HG03575 (cell line): ENCODE results near the gene TAGLN2.

Source experiments
- ATAC-seq: cut with Tn5 transposase; IDR thresholded peaks from one replicate; pipeline ENCODE4 v1.9.1; 2021; ENCODE audit not compliant: unreplicated experiment, insufficient number of reproducible peaks, low FRiP score; ENCODE audit errors: extremely low read depth

TAGLN2 gene

GRCh38 chr1:159951551-159951950 lies 26.2 kb upstream of the TAGLN2 start:
- ATAC-seq = no peak

GRCh38 chr1:159951016-159951415 lies 25.7 kb upstream of the TAGLN2 start:
- no peak for ATAC-seq

- ATAC-seq = no peak
Observed at GRCh38 chr1:159949981-159950381, 24.7 kb upstream of the TAGLN2 start.

GRCh38 chr1:159949123-159949522 lies 23.8 kb upstream of the TAGLN2 start:
- ATAC-seq = no peak

- no peak for ATAC-seq
Observed at GRCh38 chr1:159947942-159948341, 22.6 kb upstream of the TAGLN2 start.

- ATAC-seq = no peak
Observed at GRCh38 chr1:159946242-159947187, 21.2 kb upstream of the TAGLN2 start.

GRCh38 chr1:159945483-159946241 lies 20.4 kb upstream of the TAGLN2 start, which contains the start of gene IGSF9:
IGSF9 (minus strand) TSS chr1:159945613; CDS start chr1:159943454, 2,159 bp downstream.
- no peak for ATAC-seq

- ATAC-seq = no peak
Observed at GRCh38 chr1:159944623-159945455, 19.5 kb upstream of the TAGLN2 start.

- ATAC-seq = no peak
Observed at GRCh38 chr1:159943908-159944622, 18.8 kb upstream of the TAGLN2 start.

GRCh38 chr1:159943278-159943640 lies 18.0 kb upstream of the TAGLN2 start:
- no peak for ATAC-seq

GRCh38 chr1:159942632-159943277 lies 17.4 kb upstream of the TAGLN2 start:
- ATAC-seq = no peak

GRCh38 chr1:159941591-159942560 lies 16.6 kb upstream of the TAGLN2 start:
- no peak for ATAC-seq

- ATAC-seq = no peak
Observed at GRCh38 chr1:159941141-159941540, 15.8 kb upstream of the TAGLN2 start.

GRCh38 chr1:159940006-159940620 lies 14.8 kb upstream of the TAGLN2 start:
- no peak for ATAC-seq

- ATAC-seq = no peak
Observed at GRCh38 chr1:159939678-159940002, 14.3 kb upstream of the TAGLN2 start.

- ATAC-seq = no peak
Observed at GRCh38 chr1:159938905-159939677, 13.8 kb upstream of the TAGLN2 start.
